Mammary epithelial cell (primary cell): ENCODE data around the gene PABPC5.

Experiments
- EZH2 ChIP-seq: IDR thresholded peaks from 2 replicates; pipeline ENCODE4 v1.6.1; 2012; ENCODE audit warnings: low read length, inconsistent platforms, borderline replicate concordance
- TF ChIP-seq, protein P1 (sequence below), 2 donors: IDR thresholded peaks in 1 of 2; conservative IDR thresholded peaks in 1 of 2; 2 replicates each; pipeline ENCODE4 v1.5.1; 2011 to 2012; ENCODE audit warnings: inconsistent platforms in 2 of 2, low read length in 2 of 2, mild to moderate bottlenecking in 2 of 2, control low read depth in 1 of 2, low read depth in 1 of 2; ENCODE audit not compliant: insufficient read depth in 1 of 2; ENCODE audit errors: extremely low read depth in 1 of 2

DNA sequence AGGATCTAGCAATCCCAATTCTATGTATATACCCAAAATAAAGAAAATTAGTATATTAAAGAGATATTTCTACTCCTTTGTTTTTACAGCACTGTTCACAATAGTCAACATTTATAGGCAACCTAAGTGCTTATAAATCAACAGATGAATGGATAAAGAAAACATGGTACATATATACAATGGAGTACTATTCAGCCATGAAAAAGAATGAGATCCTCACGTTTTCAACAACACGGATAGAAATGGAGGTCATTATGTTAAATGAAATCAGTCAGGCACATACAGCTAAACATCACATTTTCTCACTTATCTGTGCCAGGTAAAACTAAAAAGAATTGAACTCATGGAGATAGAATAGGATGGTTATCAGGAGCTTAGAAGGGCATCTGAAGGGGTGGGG, 45.6 kb upstream of the PABPC5 start:
- TF ChIP-seq, protein P1, sequence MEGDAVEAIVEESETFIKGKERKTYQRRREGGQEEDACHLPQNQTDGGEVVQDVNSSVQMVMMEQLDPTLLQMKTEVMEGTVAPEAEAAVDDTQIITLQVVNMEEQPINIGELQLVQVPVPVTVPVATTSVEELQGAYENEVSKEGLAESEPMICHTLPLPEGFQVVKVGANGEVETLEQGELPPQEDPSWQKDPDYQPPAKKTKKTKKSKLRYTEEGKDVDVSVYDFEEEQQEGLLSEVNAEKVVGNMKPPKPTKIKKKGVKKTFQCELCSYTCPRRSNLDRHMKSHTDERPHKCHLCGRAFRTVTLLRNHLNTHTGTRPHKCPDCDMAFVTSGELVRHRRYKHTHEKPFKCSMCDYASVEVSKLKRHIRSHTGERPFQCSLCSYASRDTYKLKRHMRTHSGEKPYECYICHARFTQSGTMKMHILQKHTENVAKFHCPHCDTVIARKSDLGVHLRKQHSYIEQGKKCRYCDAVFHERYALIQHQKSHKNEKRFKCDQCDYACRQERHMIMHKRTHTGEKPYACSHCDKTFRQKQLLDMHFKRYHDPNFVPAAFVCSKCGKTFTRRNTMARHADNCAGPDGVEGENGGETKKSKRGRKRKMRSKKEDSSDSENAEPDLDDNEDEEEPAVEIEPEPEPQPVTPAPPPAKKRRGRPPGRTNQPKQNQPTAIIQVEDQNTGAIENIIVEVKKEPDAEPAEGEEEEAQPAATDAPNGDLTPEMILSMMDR (conservative IDR thresholded peaks at IDR 0.05 in 1 of 2, IDR thresholded peaks at IDR 0.05 in 1 of 2; ENCODE audit: extremely low read depth in 1 of 2, insufficient read depth in 1 of 2, low read depth in 1 of 2, low read length in 2 of 2) = no peak
- TF ChIP-seq EZH2 = no peak
